ENCODE results near the gene CLDND1.

- no peak for TF ChIP-seq SMAD1 (CRISPR knock-in tag; IDR thresholded peaks at IDR 0.05; ENCODE audit: borderline replicate concordance, low read depth)
- TF ChIP-seq MAFK (conservative IDR thresholded peaks at IDR 0.05 in 1 of 2, IDR thresholded peaks at IDR 0.05 in 1 of 2; ENCODE audit: low read length in 2 of 2): no peak
- TF ChIP-seq ZBTB21 (CRISPR knock-in tag; IDR thresholded peaks at IDR 0.05): no peak
- no peak for TF ChIP-seq MYC (CRISPR knock-in tag; IDR thresholded peaks at IDR 0.05; ENCODE audit: borderline replicate concordance)
- TF ChIP-seq SKI (IDR thresholded peaks at IDR 0.05; ENCODE audit: partially characterized antibody): no peak
- no peak for TF ChIP-seq ZNF3 (CRISPR knock-in tag; IDR thresholded peaks at IDR 0.05)
- TF ChIP-seq KLF9 (CRISPR knock-in tag; IDR thresholded peaks at IDR 0.05; ENCODE audit: low read depth): no peak
- no peak for TF ChIP-seq CTCF (CRISPR knock-in tag; IDR thresholded peaks at IDR 0.05)
Measured at GRCh38 chr3:98554580-98554979, 31.9 kb upstream of the CLDND1 start.

Data from HepG2 (cell line).